KG1 (cell line): ENCODE data around the gene ENTPD1.
"Not testable (repeated sequence)": the region's sequence is repeated elsewhere in the genome, so short reads cannot be mapped to it uniquely, and the experiment has no call there.

Source experiments
- DNase-seq: peaks from one replicate; lab custom pipeline; 2025; lab: John Stamatoyannopoulos, UW

Gene ENTPD1

GRCh38 chr10:95865814-95866466, 110.0 kb downstream of the ENTPD1 start:
- no peak for DNase-seq

GRCh38 chr10:95866467-95866842, 110.5 kb downstream of the ENTPD1 start:
- DNase-seq, result no peak

- DNase-seq, result no peak
Observed at GRCh38 chr10:95867866-95868265, 111.9 kb downstream of the ENTPD1 start.

- DNase-seq, result no peak
Observed at GRCh38 chr10:95872158-95872711, 116.3 kb downstream of the ENTPD1 start.

- DNase-seq, result no peak
Observed at GRCh38 chr10:95873139-95873538, 117.2 kb downstream of the ENTPD1 start.

GRCh38 chr10:95873651-95874050, 117.7 kb downstream of the ENTPD1 start:
- DNase-seq, result no peak

- not testable (repeated sequence) for DNase-seq
Observed at GRCh38 chr10:95874783-95875182, 118.8 kb downstream of the ENTPD1 start.

- DNase-seq, result no peak
Observed at GRCh38 chr10:95876756-95877155, 120.8 kb downstream of the ENTPD1 start.

- no peak for DNase-seq
Observed at GRCh38 chr10:95877881-95878280, 121.9 kb downstream of the ENTPD1 start.

GRCh38 chr10:95880704-95881103, 124.7 kb downstream of the ENTPD1 start:
- no peak for DNase-seq

GRCh38 chr10:95881316-95881715, 125.4 kb downstream of the ENTPD1 start:
- DNase-seq, result no peak

GRCh38 chr10:95889830-95890229, 133.9 kb downstream of the ENTPD1 start:
- DNase-seq, result no peak

GRCh38 chr10:95896071-95896850, 140.3 kb downstream of the ENTPD1 start:
- DNase-seq, result no peak

GRCh38 chr10:95905897-95906580, 150.1 kb downstream of the ENTPD1 start:
- DNase-seq, result not testable (repeated sequence)

GRCh38 chr10:95906677-95907455, 150.9 kb downstream of the ENTPD1 start:
- DNase-seq, result peak; percentile 79

- peak; percentile 73 for DNase-seq
Observed at GRCh38 chr10:95907456-95908253, 151.7 kb downstream of the ENTPD1 start, which contains the start of gene CC2D2B. CC2D2B (plus strand) TSS chr10:95907975; CDS start chr10:95911324, 3,349 bp downstream.

- DNase-seq, result no peak
Observed at GRCh38 chr10:95908450-95908849, 152.5 kb downstream of the ENTPD1 start.

- DNase-seq, result no peak
Observed at GRCh38 chr10:95909561-95909960, 153.6 kb downstream of the ENTPD1 start.

- not testable (repeated sequence) for DNase-seq
Observed at GRCh38 chr10:95916039-95916438, 160.1 kb downstream of the ENTPD1 start.
